Measurements from ENCODE around the gene PPFIA1.

GRCh38 chr11:70240337-70240736 is 30.2 kb upstream of the PPFIA1 start:
- no peak for TF ChIP-seq POLR2A (IDR thresholded peaks at IDR 0.05)
- no peak for TF ChIP-seq CTCF (IDR thresholded peaks at IDR 0.05)
- no peak for TF ChIP-seq EP300 (IDR thresholded peaks at IDR 0.05)
